Neutrophil (primary cell): ENCODE measurements around the gene ASGR1.

Source experiments
- H3K27ac ChIP-seq: fragments of 200-600 bp; sonication (generic); 2 replicates; pipeline ENCODE4 v1.5.1; 2016; ENCODE audit warnings: mild to moderate bottlenecking, moderate library complexity
- H3K27me3 ChIP-seq: fragments of 200-600 bp; sonication (generic); 2 replicates; pipeline ENCODE4 v1.6.0; 2016; ENCODE audit warnings: mild to moderate bottlenecking
- H3K36me3 ChIP-seq: fragments of 200-600 bp; sonication (generic); 2 replicates; pipeline ENCODE4 v1.5.1; 2017
- H3K4me1 ChIP-seq, 2 experiments: fragments of 200-600 bp in 1 of 2; sonication (generic) in 1 of 2; 1 replicate in 1 of 2; 2 replicates in 1 of 2; pipeline versions ENCODE4 v1.5.1 to v1.6.1; 2013 to 2016; ENCODE audit warnings: low read depth in 1 of 2, low read length in 1 of 2, mild to moderate bottlenecking in 1 of 2, moderate library complexity in 1 of 2; ENCODE audit not compliant: control insufficient read depth in 1 of 2, insufficient read depth in 1 of 2
- H3K4me3 ChIP-seq, 2 experiments: fragments of 200-600 bp in 1 of 2; sonication (generic) in 1 of 2; 1 replicate in 1 of 2; 2 replicates in 1 of 2; pipeline ENCODE4 v1.5.1; 2013 to 2016; ENCODE audit warnings: low read depth in 1 of 2, low read length in 1 of 2, mild to moderate bottlenecking in 1 of 2, moderate library complexity in 1 of 2
- H3K9me3 ChIP-seq: fragments of 200-600 bp; sonication (generic); 2 replicates; pipeline ENCODE4 v1.5.1; 2016
- TF ChIP-seq, protein P1 (sequence below): fragments of 200-600 bp; sonication (generic); IDR thresholded peaks from 2 replicates; pipeline ENCODE4 v1.5.1; 2016; ENCODE audit warnings: antibody characterized with exemption

Gene ASGR1

DNA sequence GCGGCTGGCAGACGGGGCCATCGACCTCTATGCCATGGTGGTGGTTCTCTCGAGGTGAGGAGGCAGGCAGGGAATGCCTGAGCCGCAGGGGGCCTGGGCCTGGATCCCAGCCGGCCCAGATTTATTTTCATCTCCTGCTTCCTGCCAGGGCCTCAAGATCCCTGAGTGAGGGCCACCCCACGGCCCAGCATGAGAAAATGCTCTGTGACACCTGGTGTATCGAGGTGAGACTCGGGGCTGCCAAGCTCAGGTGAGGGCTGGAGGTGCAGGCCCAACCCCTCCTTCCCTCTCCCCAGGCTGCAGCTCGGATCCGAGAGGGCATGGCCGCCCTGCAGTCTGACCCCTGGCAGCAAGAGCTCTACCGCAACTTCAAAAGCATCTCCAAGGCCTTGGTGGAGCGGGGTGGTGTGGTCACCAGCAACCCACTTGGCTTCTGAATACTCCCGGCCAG lies 45.5 kb upstream of the ASGR1 start:
- TF ChIP-seq, protein P1, sequence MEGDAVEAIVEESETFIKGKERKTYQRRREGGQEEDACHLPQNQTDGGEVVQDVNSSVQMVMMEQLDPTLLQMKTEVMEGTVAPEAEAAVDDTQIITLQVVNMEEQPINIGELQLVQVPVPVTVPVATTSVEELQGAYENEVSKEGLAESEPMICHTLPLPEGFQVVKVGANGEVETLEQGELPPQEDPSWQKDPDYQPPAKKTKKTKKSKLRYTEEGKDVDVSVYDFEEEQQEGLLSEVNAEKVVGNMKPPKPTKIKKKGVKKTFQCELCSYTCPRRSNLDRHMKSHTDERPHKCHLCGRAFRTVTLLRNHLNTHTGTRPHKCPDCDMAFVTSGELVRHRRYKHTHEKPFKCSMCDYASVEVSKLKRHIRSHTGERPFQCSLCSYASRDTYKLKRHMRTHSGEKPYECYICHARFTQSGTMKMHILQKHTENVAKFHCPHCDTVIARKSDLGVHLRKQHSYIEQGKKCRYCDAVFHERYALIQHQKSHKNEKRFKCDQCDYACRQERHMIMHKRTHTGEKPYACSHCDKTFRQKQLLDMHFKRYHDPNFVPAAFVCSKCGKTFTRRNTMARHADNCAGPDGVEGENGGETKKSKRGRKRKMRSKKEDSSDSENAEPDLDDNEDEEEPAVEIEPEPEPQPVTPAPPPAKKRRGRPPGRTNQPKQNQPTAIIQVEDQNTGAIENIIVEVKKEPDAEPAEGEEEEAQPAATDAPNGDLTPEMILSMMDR: no peak
- Histone ChIP-seq H3K9me3 (no peaks in the 10 kb centered on the region), H3K4me1 (peaks cover 12 to 13% of the 10 kb centered on the region in 2 experiments), H3K4me3 (no peak overlapping the region), H3K36me3 (peaks cover 64% of the 10 kb centered on the region), H3K27me3 (no peaks in the 10 kb centered on the region), H3K27ac (no peak overlapping the region)

DNA sequence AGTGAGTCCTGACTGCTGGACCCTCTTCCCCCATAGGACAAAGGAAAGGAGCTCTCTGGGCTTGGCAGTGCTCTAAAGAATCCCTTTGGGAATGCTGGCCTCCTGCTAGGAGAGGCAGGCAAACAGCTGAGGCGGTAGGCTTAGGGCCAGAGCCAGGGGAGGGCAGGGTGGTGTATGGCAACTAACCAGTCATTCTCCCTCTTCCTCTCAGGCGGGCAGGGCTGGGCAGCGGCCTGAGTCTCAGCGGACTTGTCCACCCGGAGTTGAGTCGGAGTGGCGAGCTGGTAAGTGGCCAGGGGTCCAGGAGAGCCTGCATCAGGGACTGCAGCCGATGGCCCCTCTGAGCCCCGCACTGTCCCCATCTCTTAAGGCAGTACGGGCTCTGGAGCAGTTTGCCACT lies 44.9 kb upstream of the ASGR1 start:
- TF ChIP-seq, protein P1: no peak
- no peak overlapping the region for H3K27ac ChIP-seq
- H3K27me3 ChIP-seq: no peaks in the 10 kb centered on the region
- H3K9me3 ChIP-seq: no peaks in the 10 kb centered on the region
- H3K4me1 ChIP-seq: peaks cover 17 to 19% of the 10 kb centered on the region in 2 experiments
- H3K4me3 ChIP-seq: no peak overlapping the region
- peaks cover 59% of the 10 kb centered on the region for H3K36me3 ChIP-seq

DNA sequence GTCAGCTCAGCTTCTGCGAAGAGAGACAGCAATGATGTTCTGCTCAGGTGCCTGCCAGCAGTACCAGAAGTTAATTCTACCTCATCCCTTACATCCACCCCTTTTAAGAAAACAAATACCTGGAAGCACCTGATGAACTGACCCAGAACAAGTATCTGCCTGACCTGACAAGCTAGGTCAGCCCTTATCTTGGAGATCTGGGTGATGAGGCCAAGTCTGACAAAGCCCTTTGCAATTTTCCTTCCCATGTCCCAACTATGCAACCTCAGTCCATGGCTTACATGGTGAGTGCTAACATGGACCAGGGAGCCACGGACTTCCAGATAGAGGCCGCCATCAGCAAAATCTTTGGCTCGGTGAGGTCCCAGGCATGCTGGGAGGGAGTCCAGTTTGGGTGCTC lies 44.2 kb upstream of the ASGR1 start:
- TF ChIP-seq, protein P1: no peak
- Histone ChIP-seq H3K4me1 (peaks cover 20 to 22% of the 10 kb centered on the region in 2 experiments), H3K4me3 (no peak overlapping the region), H3K27me3 (no peaks in the 10 kb centered on the region), H3K27ac (no peak overlapping the region), H3K36me3 (peaks cover 59% of the 10 kb centered on the region), H3K9me3 (no peaks in the 10 kb centered on the region)

DNA sequence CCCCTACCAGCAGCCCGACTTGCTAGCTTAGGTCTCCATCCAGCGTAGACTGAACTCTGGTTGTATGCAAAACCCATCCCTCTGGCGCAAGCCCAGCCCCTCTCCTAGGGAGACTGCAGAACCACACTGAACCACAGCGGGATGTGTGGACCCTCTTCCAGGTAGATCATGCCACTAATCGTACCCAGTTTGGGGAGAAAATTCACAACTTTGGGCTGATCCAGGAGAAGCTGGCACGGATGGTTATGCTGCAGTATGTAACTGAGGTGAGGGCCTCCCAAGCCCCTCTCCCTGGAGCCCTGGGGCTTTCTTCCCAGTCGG lies 43.8 kb upstream of the ASGR1 start:
- Histone ChIP-seq H3K9me3 (no peaks in the 10 kb centered on the region), H3K36me3 (peaks cover 59% of the 10 kb centered on the region), H3K4me3 (no peak overlapping the region), H3K4me1 (peaks cover 25 to 26% of the 10 kb centered on the region in 2 experiments), H3K27me3 (no peaks in the 10 kb centered on the region), H3K27ac (no peak overlapping the region)
- TF ChIP-seq, protein P1: no peak

DNA sequence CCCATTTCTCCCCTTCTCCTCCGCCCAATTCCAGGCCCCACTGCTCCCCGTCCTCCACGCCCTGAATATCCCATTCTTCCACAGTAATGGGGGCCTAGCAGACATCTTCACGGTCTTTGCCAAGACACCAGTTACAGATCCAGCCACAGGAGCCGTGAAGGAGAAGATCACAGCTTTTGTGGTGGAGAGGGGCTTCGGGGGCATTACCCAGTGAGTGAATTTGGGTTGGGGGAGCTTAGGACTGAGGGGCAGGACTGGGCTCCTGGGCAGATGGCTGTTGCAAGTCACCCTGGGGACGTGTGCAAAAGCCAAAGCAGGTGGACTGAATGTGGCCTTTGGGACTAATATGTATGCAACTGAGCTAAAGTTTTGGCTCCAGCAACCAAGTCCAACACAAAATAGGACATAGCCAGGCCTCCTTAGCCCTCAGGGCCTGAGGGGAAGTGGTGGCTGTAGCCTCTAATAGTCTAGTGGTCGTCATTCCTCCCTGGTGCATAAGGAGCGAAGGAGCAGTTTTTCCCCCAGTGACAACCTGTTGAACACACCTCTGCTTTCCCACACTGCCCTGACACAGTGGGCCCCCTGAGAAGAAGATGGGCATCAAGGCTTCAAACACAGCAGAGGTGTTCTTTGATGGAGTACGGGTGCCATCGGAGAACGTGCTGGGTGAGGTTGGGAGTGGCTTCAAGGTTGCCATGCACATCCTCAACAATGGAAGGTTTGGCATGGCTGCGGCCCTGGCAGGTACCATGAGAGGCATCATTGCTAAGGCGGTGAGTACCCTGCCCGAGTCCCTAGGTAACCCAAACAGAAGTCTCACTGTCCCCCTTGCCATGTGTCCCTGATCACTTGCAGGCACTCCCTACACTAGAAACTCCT lies 43.2 kb upstream of the ASGR1 start:
- no peak overlapping the region for H3K27ac ChIP-seq
- TF ChIP-seq, protein P1: no peak
- H3K9me3 ChIP-seq: no peaks in the 10 kb centered on the region
- no peaks in the 10 kb centered on the region for H3K27me3 ChIP-seq
- H3K4me3 ChIP-seq: no peak overlapping the region
- peaks cover 30 to 32% of the 10 kb centered on the region in 2 experiments for H3K4me1 ChIP-seq
- H3K36me3 ChIP-seq: peaks cover 54% of the 10 kb centered on the region
